Endothelial cell of umbilical vein (primary cell): ENCODE data around the gene DNAJB8. TPM values are rescaled to one million over a fixed set of nuclear protein-coding genes. Genes with fewer than 3 reads are reported as not detected.

ENCODE experiments used
- BruUV-seq: library from RNA; stranded (reverse); fragments of 400-500 nt; replicated peaks from 2 replicates; lab custom pipeline; 2021; lab: Mats Ljungman, UMichigan
- CTCF ChIA-PET: fragments of 300-600, 350-600 bp; sonication (Branson Sonifier 250); formaldehyde crosslinking; loops from one replicate; lab custom pipeline; 2021; ENCODE audit warnings: antibody characterized with exemption, inconsistent platforms; lab: Charles Lee
- POLR2A ChIA-PET: fragments of 300-600, 350-600 bp; sonication (Branson Sonifier 250); formaldehyde crosslinking; loops from one replicate; lab custom pipeline; 2021; ENCODE audit warnings: antibody characterized with exemption, inconsistent platforms; lab: Charles Lee
- DNase-seq: peaks from one replicate; pipeline ENCODE4 v3.0.0-alpha.2; 2011; ENCODE audit warnings: low read depth, low spot score
- FAIRE-seq: peaks from 2 replicates; lab custom pipeline; 2011; peaks lifted over from hg19 to GRCh38; lab: Jason Lieb, UNC
- H2AFZ ChIP-seq: 2 replicates; pipeline ENCODE4 v1.6.0; 2012; ENCODE audit warnings: low read depth, low read length, control low read depth, inconsistent platforms
- H3K27ac ChIP-seq: 2 replicates; pipeline ENCODE4 v1.5.1; 2011; ENCODE audit warnings: low read depth, mild to moderate bottlenecking, control low read depth, low read length, moderate library complexity; ENCODE audit not compliant: insufficient read depth
- H3K27me3 ChIP-seq, 2 experiments: 2 replicates each; pipeline versions ENCODE4 v1.6.0 to v1.6.1; 2011; ENCODE audit warnings: low read length in 2 of 2, mixed read lengths in 1 of 2; ENCODE audit not compliant: control insufficient read depth in 2 of 2, insufficient read depth in 2 of 2
- H3K36me3 ChIP-seq, 2 experiments: 2 replicates in 1 of 2; 3 replicates in 1 of 2; pipeline ENCODE4 v1.5.1; 2011; ENCODE audit warnings: low read length in 2 of 2, mild to moderate bottlenecking in 1 of 2, moderate library complexity in 1 of 2; ENCODE audit not compliant: control insufficient read depth in 2 of 2, insufficient read depth in 2 of 2; ENCODE audit errors: extremely low read depth in 1 of 2
- H3K4me1 ChIP-seq: 3 replicates; pipeline ENCODE4 v1.5.1; 2011; ENCODE audit warnings: mild to moderate bottlenecking, low read length; ENCODE audit not compliant: control insufficient read depth, insufficient read depth; ENCODE audit errors: extremely low read depth
- H3K4me2 ChIP-seq: 2 replicates; pipeline ENCODE4 v1.6.1; 2011; ENCODE audit warnings: low read length, control low read depth, mixed read lengths; ENCODE audit not compliant: insufficient read depth
- H3K4me3 ChIP-seq, 3 experiments: fragments of 200-600 bp in 1 of 3; sonication (generic), shearing (Covaris generic) in 1 of 3; replicated peaks in 1 of 3; 2 replicates each; pipeline ENCODE4 v1.5.1; 2011 to 2016; ENCODE audit warnings: control low read depth in 3 of 3, low read length in 3 of 3, mild to moderate bottlenecking in 2 of 3, inconsistent platforms in 1 of 3, low read depth in 1 of 3, moderate library complexity in 1 of 3; ENCODE audit not compliant: insufficient read depth in 1 of 3
- H3K79me2 ChIP-seq: 2 replicates; pipeline ENCODE4 v1.6.0; 2012; ENCODE audit warnings: low read length, inconsistent platforms; ENCODE audit not compliant: control insufficient read depth, insufficient read depth
- H3K9ac ChIP-seq: replicated peaks from 2 replicates; pipeline ENCODE3; 2011; ENCODE audit warnings: low read length, control low read depth; ENCODE audit not compliant: insufficient read depth; ENCODE audit errors: extremely low read depth
- H3K9me1 ChIP-seq: replicated peaks from 3 replicates; pipeline ENCODE4 v1.6.0; 2011; ENCODE audit warnings: mild to moderate bottlenecking, low read length; ENCODE audit not compliant: control insufficient read depth, insufficient read depth; ENCODE audit errors: extremely low read depth
- H3K9me3 ChIP-seq: replicated peaks from 2 replicates; pipeline ENCODE4 v1.5.1; 2012; ENCODE audit warnings: low read length, inconsistent platforms; ENCODE audit not compliant: control insufficient read depth, insufficient read depth
- H4K20me1 ChIP-seq: replicated peaks from 2 replicates; pipeline ENCODE3; 2011; ENCODE audit warnings: mild to moderate bottlenecking, low read length; ENCODE audit not compliant: control insufficient read depth, insufficient read depth; ENCODE audit errors: extremely low read depth
- CTCF ChIP-seq, 2 donors: IDR thresholded peaks; 1 replicate in 1 of 2; 2 replicates in 1 of 2; pipeline ENCODE4 v1.5.1; 2011; ENCODE audit warnings: low read length in 2 of 2, mild to moderate bottlenecking in 2 of 2, moderate library complexity in 2 of 2, control low read depth in 1 of 2, inconsistent platforms in 1 of 2, low read depth in 1 of 2; ENCODE audit not compliant: insufficient read depth in 1 of 2; ENCODE audit errors: extremely low read depth in 1 of 2
- EZH2 ChIP-seq: IDR thresholded peaks from 2 replicates; pipeline ENCODE4 v1.6.1; 2012; ENCODE audit warnings: borderline replicate concordance, low read depth, mild to moderate bottlenecking, moderate library complexity, low read length, inconsistent platforms; ENCODE audit not compliant: severe bottlenecking
- FOS ChIP-seq: IDR thresholded peaks from 2 replicates; pipeline ENCODE4 v1.6.1; 2011; ENCODE audit warnings: mild to moderate bottlenecking, low read length, moderate library complexity, borderline replicate concordance; ENCODE audit not compliant: insufficient read depth
- GATA2 ChIP-seq: IDR thresholded peaks from 2 replicates; pipeline ENCODE4 v1.7.0; 2011; ENCODE audit warnings: low read depth, mild to moderate bottlenecking, moderate library complexity, mixed read lengths, low read length; ENCODE audit not compliant: insufficient read length, insufficient read depth
- JUN ChIP-seq: IDR thresholded peaks from 2 replicates; pipeline ENCODE4 v1.6.1; 2011; ENCODE audit warnings: borderline replicate concordance, low read depth; ENCODE audit not compliant: insufficient read length, insufficient read depth
- MYC ChIP-seq: IDR thresholded peaks from one replicate; pipeline ENCODE4 v1.6.1; 2011; ENCODE audit warnings: mild to moderate bottlenecking, low read depth, low read length
- POLR2A ChIP-seq: IDR thresholded peaks from 2 replicates; pipeline ENCODE4 v1.6.1; 2012; ENCODE audit warnings: low read depth, mild to moderate bottlenecking, control low read depth, low read length
- POLR2AphosphoS5 ChIP-seq: IDR thresholded peaks from 2 replicates; pipeline ENCODE4 v1.6.1; 2012; ENCODE audit warnings: low read depth, mild to moderate bottlenecking, control low read depth, low read length, moderate library complexity; ENCODE audit not compliant: insufficient read depth
- dilution Hi-C: fragments of 300-500 bp; cut with MboI; formaldehyde crosslinking; loops from one replicate; pipeline ENCODE4 v1.15.0; 2019; ENCODE audit warnings: low sequenced_read_pairs; ENCODE audit not compliant: extremely low pct_ligation_motif_present
- intact Hi-C: fragments of 100-400 bp; cut with micrococcal nuclease; formaldehyde crosslinking; loops from one replicate; pipeline ENCODE4 v1.10.0; 2022
- polyA plus RNA-seq, 4 experiments: library from polyadenylated mRNA; depleted of rRNA in 3 of 4; stranded (reverse) in 3 of 4; unstranded in 1 of 4; fragments of >200 nt; gene quantifications; 2 replicates each; pipeline versions ENCODE4 v1.2.1 to v1.2.3, GENCODE V29; 2011 to 2012; ENCODE audit warnings: missing spikeins in 1 of 4
- total RNA-seq: library from RNA; stranded (reverse); gene quantifications from 2 replicates; pipeline ENCODE4 v1.2.3, GENCODE V29; 2021
- TF ChIP-seq, protein P1 (sequence below): IDR thresholded peaks from 2 replicates; pipeline ENCODE4 v1.6.1; 2011; ENCODE audit not compliant: insufficient read depth, insufficient read length

DNAJB8 gene
- total and polyA plus RNA-seq, 2 donors (not counting 3 experiments of a cell fraction or from before 2014, with no cell fraction given) = not detected

DNA sequence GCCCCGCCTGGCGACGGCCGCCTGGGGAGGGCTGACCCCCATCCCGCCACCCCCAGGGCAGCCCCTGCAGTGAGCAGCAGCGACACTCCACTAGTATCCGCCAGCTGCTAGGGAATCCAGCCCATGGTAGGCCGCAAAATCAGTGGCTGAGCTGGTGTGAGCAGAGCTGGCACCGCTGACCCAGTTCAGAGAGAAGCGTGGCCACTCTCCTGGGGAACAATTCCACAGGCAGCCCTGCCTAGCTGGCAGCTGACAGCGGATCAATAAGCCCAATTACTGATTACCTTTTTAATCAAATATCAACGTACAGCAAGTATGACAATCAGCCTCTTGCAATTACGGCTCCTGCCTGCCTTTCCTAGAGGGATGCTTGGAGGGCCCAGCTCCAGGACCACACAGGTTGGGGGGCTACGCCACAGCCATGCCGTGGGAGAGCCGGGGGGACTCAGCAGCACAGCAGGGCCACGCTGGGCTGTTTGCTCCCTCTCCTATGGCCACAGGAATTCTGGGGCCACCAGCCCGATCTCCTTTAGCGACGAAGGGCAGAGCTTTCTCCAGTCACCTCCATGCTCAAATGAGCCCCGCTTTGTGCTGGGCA, 13.9 kb downstream of the DNAJB8 start:
- intact Hi-C loops (no loop called here), dilution Hi-C loops (no loop called here)
- Histone ChIP-seq H3K27me3 (peaks cover 5 to 22% of the 10 kb centered on the region in 2 experiments), H3K36me3 (no peaks in the 10 kb centered on the region), H4K20me1 (no peaks in the 10 kb centered on the region), H3K9me1 (no peaks in the 10 kb centered on the region), H3K27ac (no peak overlapping the region), H3K4me3 (no peak overlapping the region), H3K9ac (no peak overlapping the region), H3K9me3 (no peaks in the 10 kb centered on the region), H2AFZ (no peak overlapping the region), H3K79me2 (no peaks in the 10 kb centered on the region), H3K4me1 (peaks cover 6% of the 10 kb centered on the region), H3K4me2 (no peak overlapping the region)
- TF ChIP-seq FOS = no peak
- TF ChIP-seq EZH2 = no peak
- no peak for TF ChIP-seq MYC
- TF ChIP-seq POLR2AphosphoS5 = no peak
- TF ChIP-seq GATA2 = no peak
- no peak for TF ChIP-seq POLR2A
- TF ChIP-seq, protein P1, sequence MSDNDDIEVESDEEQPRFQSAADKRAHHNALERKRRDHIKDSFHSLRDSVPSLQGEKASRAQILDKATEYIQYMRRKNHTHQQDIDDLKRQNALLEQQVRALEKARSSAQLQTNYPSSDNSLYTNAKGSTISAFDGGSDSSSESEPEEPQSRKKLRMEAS = no peak
- TF ChIP-seq CTCF (IDR thresholded peaks at IDR 0.05; ENCODE audit: extremely low read depth in 1 of 2, insufficient read depth in 1 of 2, low read depth in 1 of 2, low read length in 2 of 2) = no peak
- TF ChIP-seq JUN = no peak
- no peak for FAIRE-seq
- no TSS peak for BruUV-seq
- ChIA-PET CTCF (interaction anchor here (1.6 kb wide), 1 partner anchor 16 kb away, joined by 3 read pairs; no protein-coding TSS in a partner anchor), POLR2A (no interaction called here)
- no peak for DNase-seq
